A549 (cell line): Measurements from ENCODE around the gene SRPRA. TPM values are rescaled to one million over a fixed set of nuclear protein-coding genes. Genes with fewer than 3 reads are reported as not detected.
A peak's percentile ranks its signal among the peaks of the same experiment; 100 is the strongest.

Source experiments
- ATAC-seq, 2 experiments: fragments of 200-7000 bp in 1 of 2; fragments of >200 bp in 1 of 2; cut with Nextera tagmentation in 1 of 2; cut with Tn5 transposase in 1 of 2; 3 replicates each; pipeline versions ENCODE4 v1.8.0 to v1.9.1; 2018 to 2020; ENCODE audit warnings: mild to moderate bottlenecking in 1 of 2, moderate library complexity in 1 of 2
- CTCF ChIA-PET: fragments of 300-600 bp; sonication (Branson Sonifier 250); formaldehyde crosslinking; extraction: SDS; loops from one replicate; lab custom pipeline; 2021; ENCODE audit warnings: antibody characterized with exemption, inconsistent platforms; lab: Yijun Ruan, JAX
- POLR2A ChIA-PET: fragments of 350-600 bp; formaldehyde crosslinking; extraction: SDS; loops from one replicate; lab custom pipeline; 2021; ENCODE audit warnings: antibody characterized with exemption, inconsistent platforms; lab: Yijun Ruan, JAX
- DNase-seq, 2 experiments: peaks; one replicate each; pipeline versions ENCODE4 v3.0.0 to v3.0.0-alpha.2; 2011 to 2016; ENCODE audit warnings: low read depth in 1 of 2, low spot score in 1 of 2
- FAIRE-seq: peaks from 2 replicates; lab custom pipeline; 2011; peaks lifted over from hg19 to GRCh38; lab: Jason Lieb, UNC
- H3K27ac ChIP-seq, 2 experiments: fragments of >200 bp; sonication (Bioruptor Twin); formaldehyde crosslinking; 3 replicates each; pipeline ENCODE4 v1.5.1; 2016 to 2017
- H3K4me1 ChIP-seq: fragments of >200 bp; sonication (Bioruptor Twin); formaldehyde crosslinking; 3 replicates; pipeline ENCODE4 v1.6.1; 2016
- H3K4me2 ChIP-seq: fragments of >200 bp; sonication (Bioruptor Twin); formaldehyde crosslinking; 3 replicates; pipeline ENCODE4 v1.6.1; 2016
- H3K4me3 ChIP-seq: fragments of >200 bp; sonication (Bioruptor Twin); formaldehyde crosslinking; 3 replicates; pipeline ENCODE4 v1.5.1; 2016
- H3K9me3 ChIP-seq: fragments of >200 bp; sonication (Bioruptor Twin); formaldehyde crosslinking; 3 replicates; pipeline ENCODE4 v1.6.1; 2016
- CBX2 ChIP-seq: fragments of 200-600 bp; sonication (generic); IDR thresholded peaks from 2 replicates; pipeline ENCODE4 v1.6.1; 2016; ENCODE audit warnings: low read depth, mild to moderate bottlenecking, borderline replicate concordance
- CHD2 ChIP-seq: fragments of 150-350 bp; IDR thresholded peaks from 2 replicates; pipeline ENCODE4 v1.6.1; 2014; ENCODE audit warnings: low read length; ENCODE audit not compliant: partially characterized antibody
- CHD4 ChIP-seq: fragments of 200-600 bp; sonication (generic); IDR thresholded peaks from 2 replicates; pipeline ENCODE4 v1.6.1; 2016; ENCODE audit warnings: antibody characterized with exemption, mild to moderate bottlenecking, borderline replicate concordance
- EHF ChIP-seq: fragments of 250-450 bp; sonication (Bioruptor Pico); IDR thresholded peaks from 2 replicates; pipeline ENCODE4 v1.5.0; 2020; ENCODE audit warnings: mild to moderate bottlenecking
- ELK1 ChIP-seq: fragments of 150-350 bp; IDR thresholded peaks from 2 replicates; pipeline ENCODE4 v1.6.1; 2014; ENCODE audit warnings: low read depth, mild to moderate bottlenecking, low read length
- ESRRA ChIP-seq: fragments of 150-350 bp; IDR thresholded peaks from 2 replicates; pipeline ENCODE4 v1.6.1; 2014; ENCODE audit warnings: mild to moderate bottlenecking, low read length, borderline replicate concordance
- HOXA7 ChIP-seq: fragments of 250-450 bp; sonication (Bioruptor Pico); IDR thresholded peaks from 2 replicates; pipeline ENCODE4 v1.5.0; 2020; ENCODE audit warnings: mild to moderate bottlenecking, moderate library complexity
- JUN ChIP-seq, 2 experiments: fragments of >200 bp; sonication (Bioruptor Twin); formaldehyde crosslinking; IDR thresholded peaks; 2 replicates in 1 of 2; 3 replicates in 1 of 2; pipeline ENCODE4 v1.6.1; 2016 to 2017
- KDM5A ChIP-seq: fragments of 200-600 bp; sonication (generic); IDR thresholded peaks from 2 replicates; pipeline ENCODE4 v1.6.1; 2016; ENCODE audit warnings: antibody characterized with exemption, mild to moderate bottlenecking
- MAX ChIP-seq: IDR thresholded peaks from 2 replicates; pipeline ENCODE4 v1.6.1; 2012
- MAZ ChIP-seq: fragments of 150-350 bp; IDR thresholded peaks from 2 replicates; pipeline ENCODE4 v1.6.1; 2014; ENCODE audit warnings: antibody characterized with exemption, low read depth, low read length, borderline replicate concordance
- MYC ChIP-seq: IDR thresholded peaks from 2 replicates; pipeline ENCODE4 v1.6.1; 2012; ENCODE audit warnings: mild to moderate bottlenecking, inconsistent platforms, low read length, improper control_type of control experiment, borderline replicate concordance
- NFE2L2 ChIP-seq: fragments of 150-350 bp; conservative IDR thresholded peaks from 2 replicates; pipeline ENCODE4 v1.6.1; 2014; ENCODE audit warnings: low read length
- NPAS2 ChIP-seq: fragments of 250-450 bp; sonication (Bioruptor Pico); IDR thresholded peaks from 2 replicates; pipeline ENCODE4 v1.8.0; 2022; ENCODE audit warnings: mild to moderate bottlenecking, moderate library complexity, borderline replicate concordance
- PHF8 ChIP-seq: fragments of 200-600 bp; sonication (generic); IDR thresholded peaks from 2 replicates; pipeline ENCODE4 v1.6.1; 2016; ENCODE audit warnings: low read depth, mild to moderate bottlenecking, antibody characterized with exemption, moderate library complexity, borderline replicate concordance
- POLR2A ChIP-seq: IDR thresholded peaks from 2 replicates; pipeline ENCODE4 v1.6.1; 2012; ENCODE audit warnings: mild to moderate bottlenecking, low read length
- POLR2AphosphoS2 ChIP-seq: conservative IDR thresholded peaks from 2 replicates; pipeline ENCODE4 v1.6.1; 2012; ENCODE audit warnings: low read length, improper control_type of control experiment, inconsistent platforms
- RFX5 ChIP-seq: fragments of 450-650 bp; IDR thresholded peaks from 2 replicates; pipeline ENCODE4 v1.7.1; 2014; ENCODE audit warnings: antibody characterized with exemption, mild to moderate bottlenecking, moderate library complexity
- RNF2 ChIP-seq: fragments of 200-600 bp; sonication (generic); IDR thresholded peaks from 2 replicates; pipeline ENCODE4 v1.6.1; 2016; ENCODE audit warnings: low read depth, mild to moderate bottlenecking, antibody characterized with exemption, moderate library complexity, borderline replicate concordance
- ZFP36 ChIP-seq: fragments of 450-650 bp; IDR thresholded peaks from 2 replicates; pipeline ENCODE4 v1.6.1; 2014; ENCODE audit warnings: borderline replicate concordance; ENCODE audit not compliant: partially characterized antibody
- ZSCAN20 ChIP-seq: fragments of 250-450 bp; sonication (Bioruptor Pico); IDR thresholded peaks from 2 replicates; pipeline ENCODE4 v1.8.0; 2022; ENCODE audit warnings: mild to moderate bottlenecking, moderate library complexity
- WGBS: methylation state at CpG from one replicate; pipeline ENCODE4 v1.1.6; 2017; ENCODE audit errors: missing lambda C conversion rate; 5-methylcytosine and 5-hydroxymethylcytosine counted together
- polyA plus RNA-seq, 4 experiments: library from polyadenylated mRNA; depleted of rRNA in 3 of 4; stranded (reverse); fragments of >200 nt; fragmentation: RNase III in 1 of 4; extraction: RNeasy Plus Mini Kit Qiagen cat#74134 plus additional on column Dnase treatment in 1 of 4; gene quantifications; 2 replicates in 3 of 4; 3 replicates in 1 of 4; pipeline ENCODE4 v1.2.3, GENCODE V29; 2011 to 2017
- TF ChIP-seq, protein P1 (sequence below): fragments of >200 bp; sonication (Bioruptor Twin); formaldehyde crosslinking; IDR thresholded peaks from 3 replicates; pipeline ENCODE4 v1.6.1; 2016
- TF ChIP-seq, protein P2 (sequence below): fragments of >200 bp; sonication (Bioruptor Twin); formaldehyde crosslinking; IDR thresholded peaks from 3 replicates; pipeline ENCODE4 v1.5.1; 2016
- TF ChIP-seq, protein P3 (sequence below): fragments of 250-450 bp; sonication (Bioruptor Pico); IDR thresholded peaks from 2 replicates; pipeline ENCODE4 v1.5.0; 2020; ENCODE audit warnings: low read depth, mild to moderate bottlenecking, moderate library complexity

The SRPRA gene
- polyA plus RNA-seq, 2 of the 4 experiments (the other 2 are of a cell fraction), result 45.1 to 92.2 TPM

DNA sequence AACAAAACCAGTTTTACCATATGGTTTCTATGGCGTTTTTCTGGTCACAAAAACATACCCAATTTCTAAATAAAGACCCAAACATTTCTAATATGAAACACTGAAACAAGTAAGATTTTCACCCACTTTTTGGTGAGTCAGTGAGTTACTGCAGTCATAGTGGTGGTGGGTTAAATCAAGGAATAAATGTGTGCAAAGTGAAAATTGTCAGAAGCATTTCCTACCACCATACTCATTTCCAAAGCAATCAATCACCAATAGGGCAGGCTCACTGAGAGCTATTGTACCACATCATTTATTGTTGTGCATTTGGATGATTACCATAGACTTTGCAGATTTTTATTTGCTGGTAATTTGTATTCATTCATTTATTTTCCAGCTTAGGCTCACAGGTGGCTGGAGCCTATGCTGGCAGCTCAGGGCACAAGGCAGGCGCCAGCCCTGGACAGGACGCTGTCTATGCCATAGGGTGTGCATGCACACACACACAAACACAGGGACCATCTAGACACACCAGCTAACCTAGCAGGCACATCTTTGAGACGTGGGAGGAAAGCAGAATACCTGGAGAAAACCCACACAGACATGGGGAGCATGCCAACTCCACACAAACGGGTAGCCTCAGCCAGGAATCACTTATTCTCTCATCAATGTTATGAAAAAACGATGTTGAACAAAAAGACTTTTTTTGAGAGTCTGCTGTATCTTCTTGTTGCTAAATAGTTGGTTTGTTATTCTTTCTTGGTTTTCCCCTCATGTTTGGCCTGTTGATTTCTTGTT is 52.0 kb downstream of the SRPRA start:
- POLR2A ChIA-PET, result no interaction called here
- CTCF ChIA-PET, result no interaction called here
- peaks cover 18% of the 10 kb centered on the region; the same call in 2 of the 3 replicates for H3K4me1 ChIP-seq
- no peak overlapping the region for H3K4me3 ChIP-seq
- no peak for ATAC-seq
- DNase-seq, result no peak
- FAIRE-seq, result no peak
- no peak overlapping the region for H3K4me2 ChIP-seq
- H3K27ac ChIP-seq, result no peak overlapping the region
- 78% methylated on average over 6 of the region's 6 CpGs for WGBS
- no peaks in the 10 kb centered on the region for H3K9me3 ChIP-seq
- TF ChIP-seq RFX5 (no peak), RNF2 (no peak), CHD2 (no peak), CHD4 (no peak), PHF8 (no peak)

GRCh38 chr11:126214841-126215240 is 53.9 kb downstream of the SRPRA start:
- FAIRE-seq (no peak), ATAC-seq (no peak), DNase-seq (no peak)
- H3K4me3 ChIP-seq, result no peak overlapping the region
- no peak overlapping the region for H3K27ac ChIP-seq
- CTCF ChIA-PET, result interaction anchor here (1.4 kb wide), 1 partner anchor 20 kb away, joined by 3 read pairs; no protein-coding TSS in a partner anchor
- H3K4me1 ChIP-seq, result peaks cover 18% of the 10 kb centered on the region; the same call in 2 of the 3 replicates
- POLR2A ChIA-PET, result no interaction called here
- no peaks in the 10 kb centered on the region for H3K9me3 ChIP-seq
- WGBS, result 31% methylated on average over 6 of the region's 6 CpGs
- peak overlapping the region; percentile 57 for H3K4me2 ChIP-seq
- TF ChIP-seq JUN (IDR thresholded peaks at IDR 0.05), result no peak
- no peak for TF ChIP-seq ZSCAN20 (CRISPR knock-in tag)
- TF ChIP-seq, protein P1, sequence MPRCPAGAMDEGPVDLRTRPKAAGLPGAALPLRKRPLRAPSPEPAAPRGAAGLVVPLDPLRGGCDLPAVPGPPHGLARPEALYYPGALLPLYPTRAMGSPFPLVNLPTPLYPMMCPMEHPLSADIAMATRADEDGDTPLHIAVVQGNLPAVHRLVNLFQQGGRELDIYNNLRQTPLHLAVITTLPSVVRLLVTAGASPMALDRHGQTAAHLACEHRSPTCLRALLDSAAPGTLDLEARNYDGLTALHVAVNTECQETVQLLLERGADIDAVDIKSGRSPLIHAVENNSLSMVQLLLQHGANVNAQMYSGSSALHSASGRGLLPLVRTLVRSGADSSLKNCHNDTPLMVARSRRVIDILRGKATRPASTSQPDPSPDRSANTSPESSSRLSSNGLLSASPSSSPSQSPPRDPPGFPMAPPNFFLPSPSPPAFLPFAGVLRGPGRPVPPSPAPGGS, result no peak
- no peak for TF ChIP-seq MYC
- TF ChIP-seq NPAS2 (CRISPR knock-in tag), result no peak
- TF ChIP-seq, protein P2, sequence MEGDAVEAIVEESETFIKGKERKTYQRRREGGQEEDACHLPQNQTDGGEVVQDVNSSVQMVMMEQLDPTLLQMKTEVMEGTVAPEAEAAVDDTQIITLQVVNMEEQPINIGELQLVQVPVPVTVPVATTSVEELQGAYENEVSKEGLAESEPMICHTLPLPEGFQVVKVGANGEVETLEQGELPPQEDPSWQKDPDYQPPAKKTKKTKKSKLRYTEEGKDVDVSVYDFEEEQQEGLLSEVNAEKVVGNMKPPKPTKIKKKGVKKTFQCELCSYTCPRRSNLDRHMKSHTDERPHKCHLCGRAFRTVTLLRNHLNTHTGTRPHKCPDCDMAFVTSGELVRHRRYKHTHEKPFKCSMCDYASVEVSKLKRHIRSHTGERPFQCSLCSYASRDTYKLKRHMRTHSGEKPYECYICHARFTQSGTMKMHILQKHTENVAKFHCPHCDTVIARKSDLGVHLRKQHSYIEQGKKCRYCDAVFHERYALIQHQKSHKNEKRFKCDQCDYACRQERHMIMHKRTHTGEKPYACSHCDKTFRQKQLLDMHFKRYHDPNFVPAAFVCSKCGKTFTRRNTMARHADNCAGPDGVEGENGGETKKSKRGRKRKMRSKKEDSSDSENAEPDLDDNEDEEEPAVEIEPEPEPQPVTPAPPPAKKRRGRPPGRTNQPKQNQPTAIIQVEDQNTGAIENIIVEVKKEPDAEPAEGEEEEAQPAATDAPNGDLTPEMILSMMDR, result no peak
- no peak for TF ChIP-seq ZFP36
- no peak for TF ChIP-seq POLR2A
- no peak for TF ChIP-seq ESRRA
- no peak for TF ChIP-seq KDM5A
- no peak for TF ChIP-seq HOXA7 (CRISPR knock-in tag)
- TF ChIP-seq RFX5, result no peak

DNA sequence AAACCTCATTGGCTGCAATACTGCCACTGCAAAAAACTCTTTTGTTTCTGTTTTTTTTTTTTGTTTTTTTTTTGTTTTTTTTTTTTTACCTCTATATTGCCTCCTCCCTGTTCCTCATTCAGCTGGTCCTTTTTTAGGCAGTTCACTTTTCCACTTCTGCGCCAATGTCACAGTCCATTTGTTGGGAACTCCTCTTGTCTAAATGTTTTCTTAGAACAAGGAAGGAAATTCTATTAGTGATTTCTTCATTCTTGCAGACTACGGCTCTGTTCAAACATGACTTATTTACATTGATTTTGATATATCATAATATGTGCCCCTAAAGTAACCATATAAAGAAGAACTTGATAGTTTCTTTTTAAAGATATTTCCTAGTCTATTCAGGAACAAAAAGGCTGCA is 54.3 kb downstream of the SRPRA start:
- CTCF ChIA-PET, result no interaction called here
- H3K27ac ChIP-seq, result no peak overlapping the region
- no peak for FAIRE-seq
- ATAC-seq, result no peak
- POLR2A ChIA-PET, result no interaction called here
- peak overlapping the region; percentile 57 for H3K4me2 ChIP-seq
- H3K9me3 ChIP-seq, result no peaks in the 10 kb centered on the region
- no peak overlapping the region for H3K4me3 ChIP-seq
- peak in 1 of 2 experiments; percentile 23 for DNase-seq
- WGBS, result 36% methylated on average over 2 of the region's 2 CpGs
- no peak for TF ChIP-seq NFE2L2
- TF ChIP-seq, protein P3, sequence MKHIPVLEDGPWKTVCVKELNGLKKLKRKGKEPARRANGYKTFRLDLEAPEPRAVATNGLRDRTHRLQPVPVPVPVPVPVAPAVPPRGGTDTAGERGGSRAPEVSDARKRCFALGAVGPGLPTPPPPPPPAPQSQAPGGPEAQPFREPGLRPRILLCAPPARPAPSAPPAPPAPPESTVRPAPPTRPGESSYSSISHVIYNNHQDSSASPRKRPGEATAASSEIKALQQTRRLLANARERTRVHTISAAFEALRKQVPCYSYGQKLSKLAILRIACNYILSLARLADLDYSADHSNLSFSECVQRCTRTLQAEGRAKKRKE (CRISPR knock-in tag), result no peak
- TF ChIP-seq MAX, result no peak
- no peak for TF ChIP-seq EHF
- TF ChIP-seq MAZ, result no peak
- TF ChIP-seq, protein P1, result no peak
- no peak for TF ChIP-seq RNF2
- no peak for TF ChIP-seq ELK1
- TF ChIP-seq POLR2AphosphoS2, result no peak
- TF ChIP-seq CBX2, result no peak
- H3K4me1 ChIP-seq, result peaks cover 18% of the 10 kb centered on the region; the same call in 2 of the 3 replicates
